Measurements from ENCODE around the gene TICRR.

TICRR gene

DNA sequence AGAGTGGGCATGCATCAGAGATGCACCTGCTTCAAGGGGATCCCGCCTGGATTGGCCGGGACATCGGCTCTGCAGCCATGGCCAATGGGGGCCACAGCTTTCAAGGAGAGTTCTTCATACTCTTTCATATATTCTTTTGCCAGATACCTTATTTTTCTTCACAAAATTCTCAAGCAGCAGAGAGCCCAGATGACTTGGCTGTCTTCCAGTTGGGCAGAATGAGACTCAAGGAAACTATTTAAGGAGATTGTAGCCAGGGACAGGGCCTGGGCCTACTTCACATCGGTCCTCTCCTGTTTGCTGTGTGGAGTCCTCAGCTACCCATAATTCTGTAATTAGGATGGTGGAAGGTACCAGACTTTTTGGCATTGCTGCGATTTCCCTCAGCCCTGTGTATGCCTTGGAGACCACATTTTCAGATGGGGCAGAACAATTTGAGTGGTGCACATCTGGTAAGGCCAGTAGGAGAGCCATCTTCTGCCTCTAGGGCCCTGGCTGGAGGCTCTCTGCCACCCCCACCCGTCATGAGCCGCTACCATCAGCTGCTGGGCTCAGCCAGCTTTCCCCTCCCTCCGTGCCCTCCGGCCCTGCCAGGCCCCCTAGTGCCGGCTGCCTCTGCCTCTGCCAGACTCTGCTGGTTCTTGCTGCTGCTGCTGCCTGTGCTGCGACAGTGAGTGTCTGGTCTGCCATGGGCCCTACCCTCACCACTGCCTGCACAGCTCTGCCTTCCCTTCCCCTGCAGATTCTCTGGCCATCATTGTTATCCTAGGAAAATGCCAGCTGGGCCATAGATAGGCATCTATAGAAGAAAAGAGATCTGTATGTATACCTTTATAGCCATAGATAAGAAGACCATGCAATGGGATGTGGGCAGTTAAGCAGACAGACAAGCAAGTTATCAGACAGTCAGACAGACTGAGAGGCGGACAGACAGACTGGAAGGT lies 97.2 kb downstream of the TICRR start:
- ChIA-PET POLR2A (ENCODE audit: low non-redundant PET) (no interaction called here), CTCF (interaction anchor here (0.6 to 0.7 kb wide), 7 partner anchors 14 to 1136 kb away, joined by 3 to 5 read pairs (median 3); no protein-coding TSS in a partner anchor)
- TF ChIP-seq, protein P1, sequence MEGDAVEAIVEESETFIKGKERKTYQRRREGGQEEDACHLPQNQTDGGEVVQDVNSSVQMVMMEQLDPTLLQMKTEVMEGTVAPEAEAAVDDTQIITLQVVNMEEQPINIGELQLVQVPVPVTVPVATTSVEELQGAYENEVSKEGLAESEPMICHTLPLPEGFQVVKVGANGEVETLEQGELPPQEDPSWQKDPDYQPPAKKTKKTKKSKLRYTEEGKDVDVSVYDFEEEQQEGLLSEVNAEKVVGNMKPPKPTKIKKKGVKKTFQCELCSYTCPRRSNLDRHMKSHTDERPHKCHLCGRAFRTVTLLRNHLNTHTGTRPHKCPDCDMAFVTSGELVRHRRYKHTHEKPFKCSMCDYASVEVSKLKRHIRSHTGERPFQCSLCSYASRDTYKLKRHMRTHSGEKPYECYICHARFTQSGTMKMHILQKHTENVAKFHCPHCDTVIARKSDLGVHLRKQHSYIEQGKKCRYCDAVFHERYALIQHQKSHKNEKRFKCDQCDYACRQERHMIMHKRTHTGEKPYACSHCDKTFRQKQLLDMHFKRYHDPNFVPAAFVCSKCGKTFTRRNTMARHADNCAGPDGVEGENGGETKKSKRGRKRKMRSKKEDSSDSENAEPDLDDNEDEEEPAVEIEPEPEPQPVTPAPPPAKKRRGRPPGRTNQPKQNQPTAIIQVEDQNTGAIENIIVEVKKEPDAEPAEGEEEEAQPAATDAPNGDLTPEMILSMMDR (conservative IDR thresholded peaks at IDR 0.05; ENCODE audit: low read depth) = no peak
- H3K27ac ChIP-seq = no peak overlapping the region
- DNase-seq (ENCODE audit: low spot score) = no peak

DNA sequence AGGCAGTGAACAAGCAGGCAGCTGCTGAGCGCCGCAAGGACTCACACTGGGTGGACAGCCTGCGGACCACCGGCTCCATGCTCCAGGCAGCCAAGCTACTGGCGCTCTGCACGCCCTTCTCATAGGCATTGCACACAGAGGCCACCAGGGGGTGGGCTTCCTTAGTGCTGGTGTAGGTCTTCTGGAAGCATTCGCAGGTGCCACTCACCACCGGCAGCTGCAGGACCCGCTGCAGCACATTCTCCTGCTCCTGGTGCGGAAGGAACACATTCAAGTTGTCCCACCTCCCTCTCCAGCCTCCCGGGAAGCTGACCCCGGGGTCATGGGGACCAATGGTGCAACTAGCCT lies 97.9 kb downstream of the TICRR start:
- POLR2A ChIA-PET (ENCODE audit: low non-redundant PET) = interaction anchor here (0.5 kb wide), 1 partner anchor 175 kb away, joined by 3 read pairs; no protein-coding TSS in a partner anchor

DNA sequence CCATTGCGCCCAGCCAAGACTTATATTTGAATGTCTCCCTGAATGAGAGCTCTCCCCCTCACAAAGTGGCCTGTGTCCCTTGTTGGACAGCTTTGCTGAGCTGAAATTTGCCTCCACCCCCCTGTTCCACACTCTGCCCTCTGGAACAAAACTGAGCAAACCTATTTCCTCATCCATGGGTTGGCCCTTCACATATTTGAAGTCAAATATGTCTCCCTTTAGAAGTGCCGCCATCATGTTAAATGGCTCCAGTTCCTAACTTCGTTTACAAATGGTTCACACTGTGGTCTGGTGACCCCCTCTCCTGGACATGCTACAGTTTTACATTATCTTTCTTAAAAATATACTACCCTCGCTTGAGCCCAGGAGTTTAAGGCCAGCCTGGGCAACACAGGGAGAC lies 99.3 kb downstream of the TICRR start:
- DNase-seq (ENCODE audit: low spot score) = no peak
- no peak overlapping the region for H3K27ac ChIP-seq
- ChIA-PET CTCF (no interaction called here), POLR2A (ENCODE audit: low non-redundant PET) (interaction anchor here (0.7 kb wide), 1 partner anchor 99 kb away, joined by 9 read pairs; the partner anchor contains the start of gene TICRR)
- TF ChIP-seq, protein P1 (conservative IDR thresholded peaks at IDR 0.05; ENCODE audit: low read depth) = no peak

More for the DNA sequence above, 97.9 kb downstream of the TICRR start:
- DNase-seq (ENCODE audit: low spot score) = no peak
- TF ChIP-seq, protein P1 (conservative IDR thresholded peaks at IDR 0.05; ENCODE audit: low read depth) = no peak
- CTCF ChIA-PET = interaction anchor here (0.6 kb wide), 2 partner anchors 16 to 177 kb away, joined by 3 to 4 read pairs; no protein-coding TSS in a partner anchor
- H3K27ac ChIP-seq = no peak overlapping the region

DNA sequence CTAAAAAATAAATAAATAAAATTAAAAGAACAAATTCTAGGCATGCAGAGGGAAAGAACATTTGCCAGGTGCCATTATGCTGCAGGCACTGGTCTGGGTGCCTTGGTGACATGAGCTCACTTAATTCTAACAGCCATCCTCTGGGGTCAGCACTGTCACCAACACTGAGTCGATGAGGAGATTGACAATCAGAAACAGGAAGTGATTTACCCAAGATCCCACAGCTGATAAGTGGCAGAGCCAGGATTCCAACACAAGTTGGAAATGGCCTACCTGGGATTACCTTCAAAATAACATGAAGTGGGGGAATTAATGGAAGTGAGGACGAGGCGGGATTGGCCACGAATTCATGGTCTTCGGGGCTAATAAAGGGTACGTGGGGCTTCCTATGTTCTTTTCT lies 100.3 kb downstream of the TICRR start:
- no peak for DNase-seq (ENCODE audit: low spot score)
- TF ChIP-seq, protein P1 (conservative IDR thresholded peaks at IDR 0.05; ENCODE audit: low read depth) = no peak
- ChIA-PET CTCF (no interaction called here), POLR2A (ENCODE audit: low non-redundant PET) (interaction anchor here (0.6 kb wide), 1 partner anchor 218 kb away, joined by 7 read pairs; the partner anchor contains the start of gene AP3S2)
- H3K27ac ChIP-seq = no peak overlapping the region

DNA sequence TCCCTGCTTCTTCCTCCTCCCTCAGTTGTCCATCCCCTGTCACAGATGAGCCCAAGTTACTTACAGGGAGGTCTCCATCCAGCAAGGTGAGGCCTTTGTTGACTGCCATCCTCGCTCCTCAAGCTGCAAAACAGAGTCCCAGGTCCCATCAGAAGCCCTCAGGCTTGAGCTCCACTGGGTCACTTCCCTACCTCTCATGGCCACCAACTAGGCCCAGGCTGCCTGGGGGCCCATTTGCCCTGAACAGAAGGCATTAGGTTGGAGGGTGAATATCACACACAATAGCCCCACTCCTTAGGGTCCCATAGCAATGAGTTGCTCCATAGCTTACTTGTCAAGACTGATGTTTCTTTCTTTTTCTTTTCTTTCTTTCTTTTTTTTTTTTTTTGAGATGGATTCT lies 102.1 kb downstream of the TICRR start:
- CTCF ChIA-PET = no interaction called here
- no peak for DNase-seq (ENCODE audit: low spot score)
- TF ChIP-seq, protein P1 (conservative IDR thresholded peaks at IDR 0.05; ENCODE audit: low read depth) = no peak
- H3K27ac ChIP-seq = no peak overlapping the region
- POLR2A ChIA-PET (ENCODE audit: low non-redundant PET) = interaction anchor here (0.7 kb wide), 1 partner anchor 269 kb away, joined by 9 read pairs; no protein-coding TSS in a partner anchor

Data from RWPE1 (cell line).